NCI-H524 (cell line): ENCODE results near the gene DLG1.
"Not testable (repeated sequence)": the region's sequence is repeated elsewhere in the genome, so short reads cannot be mapped to it uniquely, and the experiment has no call there.

Experiments
- DNase-seq, 2 experiments: peaks; one replicate each; lab custom pipeline; 2025; lab: John Stamatoyannopoulos, UW

Gene DLG1

DNA sequence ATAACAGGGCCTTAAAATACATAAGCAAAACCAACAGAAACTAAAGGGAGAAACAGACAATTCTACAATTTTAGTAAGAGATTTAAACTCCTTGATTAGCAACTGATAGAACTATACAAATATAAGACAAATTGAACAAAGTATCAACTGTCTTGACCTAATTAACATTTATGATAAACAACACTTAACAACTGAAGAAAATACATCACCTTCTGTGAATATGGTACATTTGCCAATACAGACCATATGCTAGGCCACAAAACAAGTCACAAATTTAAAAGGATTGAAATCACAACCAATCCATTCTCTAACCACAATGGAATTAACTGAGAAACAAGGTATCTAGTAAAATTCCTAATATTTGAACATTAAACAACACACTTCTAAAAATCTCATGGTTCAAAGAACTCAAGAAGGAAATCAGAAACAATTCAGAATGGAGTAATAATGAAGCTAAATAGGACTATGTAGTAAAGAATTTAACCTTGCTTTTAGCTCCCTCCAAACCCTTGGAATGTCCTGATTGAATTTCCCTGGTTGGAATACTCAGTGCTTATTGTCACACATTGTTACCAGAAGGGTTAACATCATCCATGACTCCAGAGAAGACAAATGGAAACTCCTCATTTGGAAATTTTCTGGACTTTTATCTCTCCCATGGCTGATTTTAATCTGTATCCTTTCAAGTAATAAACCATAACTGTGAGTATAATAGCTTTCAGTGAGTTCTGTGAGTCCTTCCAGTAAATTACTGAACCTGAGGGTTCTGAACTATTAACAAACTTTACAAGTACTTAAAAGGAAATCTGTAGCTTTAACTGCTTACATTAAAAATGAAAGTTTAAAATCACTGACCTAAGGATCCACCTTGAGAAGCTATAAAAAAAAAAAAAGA, 88.8 kb downstream of the DLG1 start:
- DNase-seq = no peak

GRCh38 chr3:197206913-197207312, 91.5 kb downstream of the DLG1 start:
- peak in 1 of 2 experiments; percentile 20 for DNase-seq

GRCh38 chr3:197205675-197206074, 92.7 kb downstream of the DLG1 start:
- no peak for DNase-seq

DNA sequence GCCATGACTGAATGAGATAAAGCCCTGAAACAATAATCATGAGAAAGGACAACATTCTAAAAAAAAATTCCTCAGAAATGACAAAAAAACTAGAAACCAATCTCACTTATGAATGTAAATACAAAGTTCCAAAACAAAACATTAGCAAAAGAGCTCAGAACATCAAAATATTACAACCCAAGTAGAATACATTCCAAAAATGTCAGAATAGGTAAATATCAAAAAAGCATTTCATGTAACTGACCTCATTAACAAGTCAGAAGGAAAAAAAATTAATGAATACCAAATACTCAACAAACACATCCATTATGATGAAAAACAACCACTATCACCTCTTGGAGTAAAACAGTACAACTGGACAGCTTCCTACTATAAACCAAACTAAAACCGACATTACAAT, 93.1 kb downstream of the DLG1 start:
- no peak for DNase-seq

DNA sequence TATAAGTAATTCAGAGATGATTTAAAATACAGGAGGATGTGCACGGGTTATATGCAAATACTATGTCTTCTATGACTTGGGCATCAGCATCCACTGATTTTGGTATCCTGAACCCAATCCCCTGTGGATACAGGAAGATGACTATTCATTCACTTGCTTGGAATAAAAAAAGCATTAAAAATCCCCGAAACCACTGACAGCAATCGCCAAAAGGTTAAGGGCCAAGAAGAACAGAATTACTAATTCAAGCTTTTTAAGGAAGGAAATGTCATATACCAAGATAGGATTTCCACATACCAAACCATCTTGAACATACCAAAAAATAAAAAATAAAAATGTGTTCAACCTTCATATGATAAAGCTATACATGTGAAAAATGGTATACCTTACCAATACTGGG, 93.7 kb downstream of the DLG1 start:
- no peak for DNase-seq

DNA sequence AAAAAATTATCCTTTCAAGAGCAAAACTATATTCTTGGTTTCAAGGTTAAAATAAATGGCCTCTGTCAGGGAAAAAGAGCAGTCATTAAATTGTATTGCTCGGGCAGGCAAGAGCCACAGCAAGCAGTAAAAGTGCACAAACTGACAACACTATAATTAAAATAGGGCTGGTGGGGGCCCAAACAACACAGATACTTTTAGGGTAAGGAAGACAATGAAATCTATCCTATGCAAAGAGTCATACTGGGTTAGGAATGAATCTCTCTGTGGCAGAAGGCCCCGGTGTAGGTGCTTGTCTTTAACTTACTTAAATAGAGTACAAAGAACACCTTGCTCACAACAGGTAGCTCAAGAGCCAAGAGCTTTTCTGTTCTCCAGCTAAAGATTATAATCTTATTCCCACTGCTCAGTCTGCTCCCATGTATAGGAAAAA, 94.7 kb downstream of the DLG1 start:
- no peak for DNase-seq

GRCh38 chr3:197202694-197203093, 95.7 kb downstream of the DLG1 start:
- DNase-seq = no peak

DNA sequence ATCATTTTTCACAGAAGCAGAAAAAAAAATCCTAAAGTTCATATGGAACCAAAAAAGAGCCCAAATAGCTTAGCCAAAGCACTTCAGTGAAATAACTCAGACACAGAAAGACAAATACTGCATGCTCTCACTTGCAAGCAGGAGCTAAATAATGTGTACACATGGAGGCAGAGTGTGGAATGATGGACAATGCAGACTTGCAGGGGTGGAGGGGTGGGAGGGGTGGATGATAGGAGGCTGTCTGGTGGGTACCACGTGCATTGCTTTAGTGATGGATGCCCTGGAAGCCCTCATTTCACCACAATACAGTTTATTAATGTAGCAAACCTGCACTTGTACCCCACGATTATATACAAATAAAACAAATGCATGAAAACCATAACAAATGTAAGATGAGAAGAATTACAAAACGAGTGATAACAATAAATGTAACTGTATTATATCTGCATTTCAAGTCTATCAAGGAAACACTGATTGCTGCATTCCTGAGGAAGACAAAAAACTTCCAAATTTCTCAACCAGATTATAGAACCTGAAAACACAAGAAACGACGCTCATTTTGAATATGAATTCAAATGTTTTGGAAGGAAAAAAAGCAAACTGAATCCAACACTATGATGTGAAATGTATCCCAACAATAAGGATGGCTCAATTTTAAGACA, 96.5 kb downstream of the DLG1 start:
- no peak for DNase-seq

GRCh38 chr3:197200856-197201255, 97.6 kb downstream of the DLG1 start:
- DNase-seq = not testable (repeated sequence)

DNA sequence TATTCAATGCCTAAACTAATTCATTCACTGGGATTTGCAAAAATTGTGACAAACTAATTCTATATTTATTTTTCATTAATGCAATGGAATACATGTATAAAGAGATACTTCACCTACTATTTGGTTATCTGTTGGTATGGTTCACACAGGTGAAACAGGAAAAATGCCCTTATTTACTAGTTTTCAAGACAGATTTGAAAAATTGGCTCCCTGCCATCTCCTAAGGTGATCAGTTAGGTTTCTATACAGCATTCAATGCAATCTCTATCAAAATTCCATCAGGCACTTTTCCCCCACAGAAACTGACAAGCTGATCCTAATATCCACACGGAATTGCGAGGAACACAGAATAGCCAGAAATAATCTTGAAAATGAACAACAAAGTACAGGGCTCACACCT, 101.1 kb downstream of the DLG1 start:
- DNase-seq = no peak

DNA sequence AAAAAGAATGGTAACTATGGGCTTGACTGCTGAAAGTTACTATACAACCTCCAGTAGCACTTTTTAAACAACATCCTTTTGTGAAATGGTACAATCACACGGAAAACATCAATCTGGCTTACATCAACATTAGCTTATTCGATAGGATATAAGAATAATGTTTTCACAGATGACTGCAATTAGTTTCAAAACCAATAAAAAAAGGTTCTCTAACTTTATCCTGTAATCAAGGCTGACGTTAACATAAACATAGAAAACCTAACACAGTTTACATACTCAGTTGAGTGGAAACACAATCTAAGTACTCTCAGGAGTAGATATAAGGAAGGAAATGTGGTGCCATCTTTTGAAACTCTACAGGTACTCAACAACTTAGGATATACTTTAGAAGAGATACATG, 102.2 kb downstream of the DLG1 start:
- DNase-seq = no peak

- no peak for DNase-seq
These were observed 103.1 kb downstream of the DLG1 start for GRCh38 chr3:197195326-197195725.

DNA sequence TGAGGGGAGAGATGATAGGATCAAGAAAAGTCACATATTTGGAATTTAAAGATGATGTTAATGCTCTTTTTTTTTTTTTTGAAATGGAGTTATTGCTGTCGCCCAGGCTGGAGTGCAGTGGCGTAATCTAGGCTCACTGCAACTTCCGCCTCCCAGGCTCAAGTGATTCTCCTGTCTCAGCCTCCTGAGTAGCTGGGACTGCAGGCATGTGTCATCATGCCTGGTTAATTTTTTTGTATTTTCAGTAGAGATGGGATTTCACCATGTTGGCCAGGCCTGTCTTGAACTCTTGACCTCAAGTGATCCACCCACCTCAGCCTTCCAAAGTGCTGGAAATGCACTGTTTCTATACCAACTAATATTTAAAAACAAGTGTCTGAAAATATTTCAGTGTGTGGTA, 104.7 kb downstream of the DLG1 start:
- DNase-seq = not testable (repeated sequence)

GRCh38 chr3:197191897-197192296, 106.5 kb downstream of the DLG1 start:
- no peak for DNase-seq

GRCh38 chr3:197189623-197190022, 108.8 kb downstream of the DLG1 start:
- DNase-seq = no peak

- DNase-seq = no peak
These were observed 109.4 kb downstream of the DLG1 start for GRCh38 chr3:197188963-197189362.

DNA sequence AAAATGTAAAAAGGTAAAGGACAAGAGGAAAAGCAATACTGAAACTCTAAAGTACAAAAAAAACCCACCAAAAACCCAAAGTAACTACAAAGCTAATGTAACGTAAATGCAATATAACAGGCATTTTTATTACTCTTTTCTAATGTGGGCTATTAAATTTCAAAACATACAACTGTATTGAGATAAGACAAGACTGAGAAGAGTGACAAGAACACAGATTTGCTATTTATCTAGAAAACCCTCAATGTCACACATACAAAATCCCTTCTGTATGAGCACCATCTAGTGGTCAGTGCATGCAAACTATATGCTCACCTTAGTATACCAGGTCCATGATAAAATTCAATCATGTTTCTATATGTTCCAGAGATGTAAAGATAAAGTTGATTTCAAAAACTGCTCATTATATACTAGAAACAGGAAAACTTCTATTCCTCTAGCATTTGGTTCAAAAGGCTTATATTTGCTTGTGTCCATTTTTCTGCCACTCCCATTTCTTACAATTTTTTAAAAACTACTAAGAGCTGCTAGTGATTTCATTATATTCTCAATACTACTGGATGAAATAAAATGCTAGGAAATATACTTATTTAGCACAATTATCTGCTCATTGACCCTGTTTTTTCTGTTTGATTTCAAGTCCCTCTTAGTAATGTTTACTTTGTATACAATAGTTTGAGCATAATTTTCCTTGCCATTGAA, 111.4 kb downstream of the DLG1 start:
- DNase-seq = peak; percentile 72 to 81

GRCh38 chr3:197183582-197183981, 114.8 kb downstream of the DLG1 start:
- peak; percentile 17 to 72 for DNase-seq

DNA sequence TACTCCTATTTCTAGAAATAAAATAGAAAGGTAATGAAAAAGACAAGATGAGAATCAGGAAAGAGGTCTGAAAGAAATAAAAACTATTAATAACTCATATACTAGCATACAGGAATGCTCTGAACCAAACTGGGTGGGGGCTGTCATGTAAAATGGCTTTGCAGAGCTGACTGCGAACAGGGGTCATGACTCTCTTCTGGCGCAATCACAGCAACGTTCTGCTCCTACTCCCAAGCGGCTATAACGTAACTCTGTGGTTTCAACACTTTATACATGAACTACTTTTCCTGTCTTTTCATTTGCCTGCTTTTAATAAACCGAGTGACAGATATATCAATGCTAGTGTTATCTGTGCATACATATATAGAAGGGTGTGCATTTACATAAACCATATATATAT, 116.7 kb downstream of the DLG1 start:
- no peak for DNase-seq

GRCh38 chr3:197178998-197179397, 119.4 kb downstream of the DLG1 start:
- DNase-seq = no peak

DNA sequence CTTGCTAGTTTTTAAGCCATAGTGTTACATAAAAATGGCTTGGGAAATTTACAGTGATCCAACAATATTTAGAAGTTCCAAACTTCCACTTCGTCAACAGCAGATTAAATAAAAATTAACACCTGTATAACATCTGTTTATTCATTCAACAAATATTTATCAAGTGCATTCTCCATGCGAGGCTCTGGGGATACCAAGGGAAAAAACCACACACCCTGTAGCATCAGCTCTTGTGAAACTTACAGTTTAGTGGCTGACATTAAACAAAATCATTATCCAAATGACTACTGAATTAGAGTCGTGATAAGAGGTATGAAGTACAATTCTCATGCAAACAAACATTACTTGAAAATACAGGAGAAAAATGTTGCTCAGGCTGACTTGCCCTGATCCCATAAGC, 122.9 kb downstream of the DLG1 start:
- no peak for DNase-seq

DNA sequence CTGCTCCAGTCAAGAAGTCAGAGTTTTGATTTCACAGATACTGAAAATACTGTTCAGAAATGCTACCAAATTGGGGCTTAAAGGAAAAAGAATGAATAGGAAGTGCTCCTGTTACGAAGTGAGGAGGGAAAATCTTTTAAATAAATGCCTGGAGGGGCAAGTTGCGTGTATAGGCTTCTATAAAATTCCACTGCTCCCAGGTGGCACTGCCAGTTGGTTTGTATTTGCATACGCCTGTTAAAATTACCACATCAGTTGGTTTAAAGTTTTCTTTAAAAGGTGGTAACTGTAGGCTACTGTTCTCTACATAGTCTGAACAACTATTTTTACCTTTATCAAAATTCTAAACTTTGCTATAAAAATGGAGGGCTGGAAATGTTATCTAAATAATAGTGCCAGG, 123.5 kb downstream of the DLG1 start:
- DNase-seq = no peak

- no peak for DNase-seq
These were observed 124.8 kb downstream of the DLG1 start for GRCh38 chr3:197173620-197174019.
